ENCODE measurements around the gene ETHE1. TPM values are rescaled to one million over a fixed set of nuclear protein-coding genes. Genes with fewer than 3 reads are reported as not detected.

Gene ETHE1
- total RNA-seq, 4 donors from 2014 or later: 48.2 to 63.2 (median 55.9) TPM

GRCh38 chr19:43574424-43575155, 47.6 kb upstream of the ETHE1 start:
- TF ChIP-seq POLR2AphosphoS5 (IDR thresholded peaks at IDR 0.05) (no peak), EP300 (IDR thresholded peaks at IDR 0.05) (no peak), POLR2A (IDR thresholded peaks at IDR 0.05; ENCODE audit: low read depth) (no peak), CTCF (IDR thresholded peaks at IDR 0.05) (no peak)
- intact Hi-C loops (cut with DNase I): loop anchor here (5.0 kb wide), 1 partner anchor 37 kb away; no protein-coding TSS in a partner anchor
- Histone ChIP-seq H3K4me3 (peak overlapping the region; percentile 71 to 84 (median 78)), H3K4me1 (peaks cover 13 to 29% (median 25%) of the 10 kb centered on the region in 4 donors), H3K27me3 (no peaks in the 10 kb centered on the region), H3K36me3 (peaks cover 0 to 35% (median 5%) of the 10 kb centered on the region in 4 donors), H3K9me3 (no peaks in the 10 kb centered on the region), H3K27ac (replicated peaks in 1 of 4) (peak overlapping the region; percentile 82 to 89 (median 87))
- 30% methylated on average over 12 of the region's 12 CpGs for WGBS
- no peak for DNase-seq (ENCODE audit: extremely low spot score)

- no peaks in the 10 kb centered on the region for H3K9me3 ChIP-seq
- TF ChIP-seq POLR2A (IDR thresholded peaks at IDR 0.05; ENCODE audit: low read depth) (no peak), EP300 (IDR thresholded peaks at IDR 0.05) (no peak), POLR2AphosphoS5 (IDR thresholded peaks at IDR 0.05) (no peak), CTCF (IDR thresholded peaks at IDR 0.05) (no peak)
- H3K4me3 ChIP-seq: no peak overlapping the region
- H3K27me3 ChIP-seq: no peaks in the 10 kb centered on the region
- no peak overlapping the region for H3K27ac ChIP-seq (replicated peaks in 1 of 4)
- peaks cover 13 to 29% (median 23%) of the 10 kb centered on the region in 4 donors for H3K4me1 ChIP-seq
- 90% methylated on average over 3 of the region's 3 CpGs for WGBS
- H3K36me3 ChIP-seq: peaks cover 0 to 45% (median 5%) of the 10 kb centered on the region in 4 donors
- DNase-seq (ENCODE audit: extremely low spot score): no peak
- intact Hi-C loops (cut with DNase I): no loop called here
Observed at GRCh38 chr19:43572171-43572588, 45.2 kb upstream of the ETHE1 start.

DNA sequence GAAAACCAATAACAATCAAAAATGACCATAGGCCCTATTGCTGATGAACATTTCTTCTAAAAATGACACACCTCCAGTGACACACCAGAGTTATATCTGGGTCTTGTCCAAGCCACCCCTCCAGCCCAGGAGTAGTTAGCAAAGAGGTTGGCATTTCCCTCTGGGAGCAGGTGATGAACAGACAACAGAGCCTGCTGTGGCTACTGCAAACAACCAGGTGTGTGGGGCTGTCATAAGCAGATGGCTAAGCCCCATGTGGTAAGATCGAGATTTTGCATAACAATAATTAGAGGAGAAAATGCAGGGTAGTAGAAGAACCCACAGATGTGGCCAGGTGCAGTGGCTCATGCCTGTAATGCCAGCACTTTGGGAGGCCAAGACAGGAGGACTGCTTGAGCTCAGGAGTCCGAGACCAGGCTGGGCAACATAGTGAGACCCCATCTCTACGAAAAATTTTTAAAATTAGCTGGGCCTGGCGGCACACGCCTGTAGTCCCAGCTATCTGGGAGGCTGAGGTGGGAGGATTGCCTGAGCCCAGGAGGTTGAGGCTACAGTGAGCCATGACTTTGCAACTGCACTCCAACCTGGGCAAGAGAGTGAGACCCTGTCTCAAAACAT, 43.3 kb upstream of the ETHE1 start:
- Histone ChIP-seq H3K27ac (replicated peaks in 1 of 4) (no peak overlapping the region), H3K36me3 (peaks cover 0 to 45% (median 5%) of the 10 kb centered on the region in 4 donors), H3K9me3 (no peaks in the 10 kb centered on the region), H3K4me1 (peaks cover 9 to 24% (median 16%) of the 10 kb centered on the region in 4 donors), H3K27me3 (no peaks in the 10 kb centered on the region), H3K4me3 (no peak overlapping the region)
- TF ChIP-seq CTCF (IDR thresholded peaks at IDR 0.05) (no peak), POLR2A (IDR thresholded peaks at IDR 0.05; ENCODE audit: low read depth) (no peak), EP300 (IDR thresholded peaks at IDR 0.05) (no peak), POLR2AphosphoS5 (IDR thresholded peaks at IDR 0.05) (no peak)
- WGBS: 86% methylated on average over 5 of the region's 5 CpGs
- no peak for DNase-seq (ENCODE audit: extremely low spot score)
- intact Hi-C loops (cut with DNase I): no loop called here

DNA sequence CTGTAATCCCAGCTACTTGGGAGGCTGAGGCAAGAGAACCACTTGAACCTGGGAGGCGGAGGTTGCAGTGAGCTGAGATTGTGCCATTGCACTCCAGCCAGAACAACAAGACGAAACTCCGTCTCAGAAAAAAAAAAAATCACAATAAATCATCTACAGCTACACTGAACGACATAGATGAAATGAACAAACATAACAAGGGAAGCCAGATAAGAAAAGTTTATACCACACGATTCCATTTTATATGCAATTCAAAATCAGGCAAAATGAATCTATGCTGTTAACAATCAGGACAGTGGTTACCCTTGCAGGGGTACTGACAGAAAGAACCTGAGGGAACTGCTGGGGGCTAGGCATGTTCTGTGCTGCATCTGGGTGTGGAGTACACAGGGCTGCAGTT, 42.7 kb upstream of the ETHE1 start:
- no peak for DNase-seq (ENCODE audit: extremely low spot score)
- no peak for TF ChIP-seq POLR2AphosphoS5 (IDR thresholded peaks at IDR 0.05)
- TF ChIP-seq EP300 (IDR thresholded peaks at IDR 0.05): no peak
- TF ChIP-seq POLR2A (IDR thresholded peaks at IDR 0.05; ENCODE audit: low read depth): no peak
- no peak for TF ChIP-seq CTCF (IDR thresholded peaks at IDR 0.05)
- no peaks in the 10 kb centered on the region for H3K9me3 ChIP-seq
- WGBS: 90% methylated on average over 5 of the region's 5 CpGs
- no peak overlapping the region for H3K27ac ChIP-seq (replicated peaks in 1 of 4)
- H3K36me3 ChIP-seq: peaks cover 0 to 45% (median 5%) of the 10 kb centered on the region in 4 donors
- no peak overlapping the region for H3K4me3 ChIP-seq
- intact Hi-C loops (cut with DNase I): no loop called here
- H3K4me1 ChIP-seq: peaks cover 6 to 22% (median 13%) of the 10 kb centered on the region in 4 donors
- H3K27me3 ChIP-seq: no peaks in the 10 kb centered on the region
